Hippocampal formation (tissue), 2 donors: ENCODE data around the gene CD2BP2.
"Not testable (repeated sequence)": the region's sequence is repeated elsewhere in the genome, so short reads cannot be mapped to it uniquely, and the experiment has no call there.

Source experiments
- DNase-seq, 2 donors: peaks; one replicate each; lab custom pipeline; 2025; lab: John Stamatoyannopoulos, UW

Gene CD2BP2

GRCh38 chr16:30341971-30342370, 13.1 kb downstream of the CD2BP2 start:
- not testable (repeated sequence) for DNase-seq

GRCh38 chr16:30340621-30341020, 14.5 kb downstream of the CD2BP2 start:
- DNase-seq, result no peak

GRCh38 chr16:30338715-30339114, 16.4 kb downstream of the CD2BP2 start:
- peak in 1 of 2 donors; percentile 28 for DNase-seq

GRCh38 chr16:30337964-30338357, 17.1 kb downstream of the CD2BP2 start:
- DNase-seq, result not testable (repeated sequence)

- DNase-seq, result no peak
These were observed 19.3 kb downstream of the CD2BP2 start for GRCh38 chr16:30335598-30336474.

GRCh38 chr16:30335028-30335597, 20.0 kb downstream of the CD2BP2 start:
- peak; percentile 68 to 70 for DNase-seq

GRCh38 chr16:30334473-30334989, 20.6 kb downstream of the CD2BP2 start:
- peak in 1 of 2 donors; percentile 32 for DNase-seq

GRCh38 chr16:30324220-30324619, 30.9 kb downstream of the CD2BP2 start:
- not testable (repeated sequence) for DNase-seq

GRCh38 chr16:30318647-30319046, 36.5 kb downstream of the CD2BP2 start:
- not testable (repeated sequence) for DNase-seq

- DNase-seq, result not testable (repeated sequence)
These were observed 44.2 kb downstream of the CD2BP2 start for GRCh38 chr16:30310937-30311336.

- not testable (repeated sequence) for DNase-seq
These were observed 45.9 kb downstream of the CD2BP2 start for GRCh38 chr16:30309255-30309654.
